ENCODE data around the gene PHC2.
A peak's percentile ranks its signal among the peaks of the same experiment; 100 is the strongest.

- no peak for TF ChIP-seq CTCF (IDR thresholded peaks at IDR 0.05; ENCODE audit: low read depth, low read length)
- TF ChIP-seq POLR2A (IDR thresholded peaks at IDR 0.05; ENCODE audit: extremely low read depth, insufficient read length), result no peak
- peak; percentile 87 for TF ChIP-seq MYC (IDR thresholded peaks at IDR 0.05; ENCODE audit: low read depth, low read length)
- TF ChIP-seq, protein P1, sequence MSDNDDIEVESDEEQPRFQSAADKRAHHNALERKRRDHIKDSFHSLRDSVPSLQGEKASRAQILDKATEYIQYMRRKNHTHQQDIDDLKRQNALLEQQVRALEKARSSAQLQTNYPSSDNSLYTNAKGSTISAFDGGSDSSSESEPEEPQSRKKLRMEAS (IDR thresholded peaks at IDR 0.05; ENCODE audit: low read depth, low read length), result peak; percentile 80
These were observed 2.8 kb upstream of the PHC2 start for GRCh38 chr1:33433509-33434362.

All from NB4 (cell line).